NCI-H2081 treated with DMSO at 0.1 percent for 48 hours (cell line): ENCODE measurements around the gene RASSF5.

ENCODE experiments used
- DNase-seq: peaks from one replicate; lab custom pipeline; 2025; lab: John Stamatoyannopoulos, UW

The RASSF5 gene

DNA sequence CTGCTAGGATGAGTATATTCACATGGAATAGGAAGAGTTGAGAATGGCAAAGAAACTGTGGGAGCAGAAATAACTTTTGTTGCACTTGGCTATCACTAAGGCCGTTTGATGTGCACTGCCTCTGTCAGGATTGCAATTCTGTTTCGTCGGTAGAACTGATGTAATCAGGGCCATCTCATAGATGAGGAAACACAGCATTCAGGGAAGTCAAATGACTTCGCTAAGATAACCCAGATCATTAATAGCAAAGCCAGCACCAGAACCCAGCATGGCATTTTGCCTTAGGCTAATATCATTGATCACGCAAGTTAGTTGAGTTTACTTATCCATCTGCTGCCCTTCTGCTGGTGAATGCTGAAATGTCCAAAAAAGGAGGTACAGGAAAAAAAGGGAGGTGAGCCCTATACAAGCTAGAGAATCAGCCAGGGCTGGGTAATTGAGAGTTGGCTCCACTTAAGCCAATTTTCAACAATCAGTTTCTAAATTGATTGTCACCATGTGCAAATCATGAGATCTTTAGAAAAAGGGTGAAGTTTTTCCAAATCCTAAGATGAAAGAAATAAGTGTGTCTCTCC is 7.6 kb downstream of the RASSF5 start:
- DNase-seq = no peak

DNA sequence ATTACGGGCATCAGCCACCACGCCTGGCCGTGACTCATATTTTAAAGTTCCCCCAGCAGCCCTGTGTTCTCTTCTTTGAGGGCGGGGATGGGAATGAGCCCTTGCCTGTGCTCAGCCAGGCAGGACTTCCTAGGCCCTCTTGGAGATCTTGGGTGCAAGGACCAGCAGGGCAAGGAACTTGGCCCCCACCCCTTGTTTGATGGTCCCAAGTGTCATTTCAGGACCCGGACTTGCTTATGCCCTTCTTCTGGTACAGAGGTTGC is 9.3 kb downstream of the RASSF5 start:
- no peak for DNase-seq

DNA sequence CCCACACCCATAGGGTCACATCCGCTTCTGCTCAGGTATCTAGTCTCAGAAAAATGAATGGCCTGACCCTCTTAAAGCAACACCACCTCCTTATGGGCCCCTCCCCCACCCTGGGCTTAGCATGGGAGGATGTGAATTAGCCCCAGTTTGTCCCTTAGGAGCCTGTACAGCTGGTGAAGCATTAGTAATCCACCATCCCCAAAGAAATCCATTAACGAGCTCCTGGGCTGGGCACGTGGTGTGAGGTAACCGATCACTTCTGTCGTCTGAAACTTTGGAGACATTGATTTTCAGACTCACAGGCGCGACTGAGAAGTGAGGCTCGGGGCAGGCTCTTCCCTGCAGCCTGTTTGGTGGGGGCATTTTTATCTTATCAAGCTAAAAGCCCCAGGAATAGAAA is 10.5 kb downstream of the RASSF5 start:
- no peak for DNase-seq

DNA sequence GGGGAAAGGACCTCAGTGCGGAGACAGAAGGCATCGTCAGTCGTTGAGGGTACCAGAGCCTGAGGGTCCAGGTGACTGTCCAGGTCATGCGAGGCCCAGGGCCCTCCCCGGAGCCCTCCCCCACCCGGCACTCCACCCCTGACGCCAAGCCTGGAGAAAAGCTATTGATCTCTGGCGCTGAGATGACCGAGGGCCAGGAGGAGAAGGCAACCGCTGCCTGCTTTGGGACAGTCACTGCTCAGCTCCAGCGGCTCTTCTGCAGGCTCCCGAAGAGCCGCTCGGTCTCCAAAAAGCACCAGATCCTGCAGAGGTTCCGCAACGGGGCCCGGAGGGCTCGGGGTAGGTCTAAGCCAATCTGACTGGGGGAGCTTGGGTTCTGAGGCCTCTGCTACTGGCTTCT is 10.9 kb downstream of the RASSF5 start:
- DNase-seq = no peak

DNA sequence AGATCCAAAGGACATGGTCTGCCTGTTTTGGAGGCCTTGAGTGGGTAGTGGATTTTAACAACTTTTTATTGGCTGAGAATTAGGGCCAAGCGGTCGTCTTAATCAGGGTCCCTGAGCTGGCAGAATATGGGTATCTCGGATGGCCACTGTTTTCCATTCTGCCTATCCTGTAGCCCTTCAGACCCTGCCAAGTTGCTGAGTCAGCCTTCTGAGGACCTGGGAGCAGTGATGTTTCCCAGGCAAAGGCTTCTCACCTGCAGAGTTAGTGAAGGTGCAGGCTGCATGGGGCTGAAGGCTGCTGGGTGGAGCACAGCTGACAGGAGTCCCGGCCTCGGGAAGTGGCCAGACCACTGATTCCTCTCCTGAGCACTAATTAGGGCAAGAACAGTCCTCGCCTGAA is 11.4 kb downstream of the RASSF5 start:
- no peak for DNase-seq

DNA sequence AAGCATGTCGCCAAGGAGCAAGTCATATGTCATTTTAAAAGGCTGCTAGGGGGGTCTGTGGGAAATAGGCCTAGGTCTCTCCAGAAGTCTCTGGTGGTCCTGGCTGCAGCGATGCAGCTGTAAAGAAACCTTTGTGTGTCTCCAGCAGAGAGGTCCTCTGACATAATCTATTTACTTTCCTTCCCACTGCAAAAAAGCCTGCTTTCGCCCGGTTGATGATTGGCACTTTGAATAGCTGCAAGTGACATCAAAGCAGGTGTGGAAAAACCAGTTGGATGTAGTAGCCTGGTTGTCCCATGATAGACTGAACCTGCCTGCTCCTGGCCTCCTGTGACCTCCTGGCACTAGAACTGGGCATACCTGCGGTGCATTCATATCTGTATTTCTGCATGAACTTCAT is 13.8 kb downstream of the RASSF5 start:
- DNase-seq = no peak

DNA sequence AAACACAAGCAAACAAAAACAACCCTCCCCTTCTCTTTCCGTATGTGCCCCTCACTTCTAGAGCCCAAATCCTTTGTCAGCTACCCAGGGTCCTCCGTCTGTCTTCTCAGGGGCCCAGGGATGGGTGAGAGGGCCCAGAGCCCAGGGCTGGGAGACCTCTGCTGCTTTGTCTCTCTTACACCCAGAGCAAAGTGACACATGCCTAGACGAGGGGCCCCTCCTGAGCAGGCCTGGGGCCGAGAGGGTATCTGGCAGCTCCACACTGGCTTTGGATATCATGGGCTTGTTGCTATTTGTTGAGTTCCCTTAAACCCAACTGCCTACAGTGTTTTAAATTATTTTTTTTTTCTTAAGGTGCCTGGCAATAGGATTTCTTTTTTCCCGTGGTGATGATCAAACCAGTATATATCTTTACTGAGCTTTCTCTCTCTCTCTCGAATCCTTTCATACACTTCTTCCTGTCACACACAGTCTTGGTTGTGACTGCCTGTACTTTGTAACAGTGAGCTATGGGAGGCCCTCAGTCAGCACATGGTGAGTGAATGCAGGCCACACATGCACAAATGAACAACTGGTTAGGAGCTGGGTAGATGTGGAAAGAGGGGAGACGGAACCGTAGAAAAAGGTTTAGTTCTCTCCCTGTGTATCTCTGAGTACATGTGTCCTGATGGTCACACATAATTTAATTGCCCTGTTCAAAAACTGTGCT is 14.5 kb downstream of the RASSF5 start:
- no peak for DNase-seq

DNA sequence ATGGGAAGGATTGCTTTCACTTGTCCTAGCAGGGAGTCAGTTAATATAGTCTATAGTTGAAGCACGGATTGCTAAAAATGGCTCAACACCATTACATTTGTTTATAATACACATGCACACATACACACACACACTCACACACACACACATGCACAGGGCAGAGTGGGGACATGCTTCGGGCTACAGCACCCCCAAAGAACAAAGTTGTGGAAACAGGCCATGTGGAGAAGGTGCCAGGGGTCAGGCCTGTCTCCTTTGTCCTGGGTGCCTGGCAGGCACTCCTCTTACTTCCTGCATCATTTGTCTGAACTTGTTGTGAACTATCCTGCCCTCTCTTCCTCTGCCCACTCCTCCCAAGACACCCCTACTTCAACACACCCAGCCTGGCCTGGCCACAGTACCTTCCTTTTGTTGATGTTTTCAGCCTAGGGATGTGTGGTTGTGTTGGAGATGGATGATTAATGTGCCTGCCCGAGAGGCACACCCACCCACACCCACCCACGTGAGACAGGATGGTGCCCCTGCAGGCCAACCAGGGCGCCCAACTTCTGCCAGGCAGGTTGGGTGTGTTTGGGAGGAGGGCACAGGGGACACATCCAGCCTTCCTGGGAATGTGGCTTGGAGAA is 17.5 kb downstream of the RASSF5 start:
- no peak for DNase-seq

DNA sequence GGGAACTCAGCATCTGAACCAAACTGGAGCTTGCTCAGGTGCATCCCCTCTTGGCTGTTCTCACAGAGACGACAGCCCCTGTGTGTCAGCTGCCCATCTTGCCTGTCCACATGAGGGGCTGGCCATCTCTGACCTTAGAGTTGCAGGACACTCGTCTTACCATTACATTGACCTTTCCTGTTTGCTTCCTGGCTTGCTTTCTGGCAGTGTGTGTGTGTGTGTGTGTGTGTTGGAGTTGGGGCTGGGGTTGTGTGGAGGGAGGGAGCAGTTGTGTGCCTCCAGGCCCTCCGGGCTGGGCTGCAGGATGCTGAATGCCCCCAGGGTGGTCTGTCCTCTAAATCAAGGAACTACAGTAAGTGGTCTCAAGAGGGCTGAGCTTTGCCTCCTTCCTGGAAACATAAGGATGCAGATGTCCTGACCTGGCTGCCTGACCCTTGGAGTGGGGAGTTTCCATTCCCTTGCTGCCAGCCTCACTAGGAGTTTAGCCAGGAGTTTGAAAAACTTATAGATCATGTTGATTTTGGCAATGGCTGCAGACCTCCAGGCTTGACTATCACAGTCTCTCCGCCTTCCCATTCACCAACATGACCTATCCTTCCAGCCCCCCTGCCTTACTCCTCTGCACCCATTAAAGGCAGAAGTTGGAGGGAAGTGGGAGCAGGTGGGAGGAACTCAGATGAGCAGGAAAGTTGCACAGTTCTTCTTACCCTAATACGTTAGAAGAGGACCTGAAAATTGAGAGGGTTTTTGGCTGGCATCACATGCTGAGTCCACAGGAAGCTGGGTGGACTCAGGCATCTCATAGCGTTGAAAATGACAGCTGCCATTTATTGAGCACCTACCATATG is 19.0 kb downstream of the RASSF5 start:
- DNase-seq = no peak

DNA sequence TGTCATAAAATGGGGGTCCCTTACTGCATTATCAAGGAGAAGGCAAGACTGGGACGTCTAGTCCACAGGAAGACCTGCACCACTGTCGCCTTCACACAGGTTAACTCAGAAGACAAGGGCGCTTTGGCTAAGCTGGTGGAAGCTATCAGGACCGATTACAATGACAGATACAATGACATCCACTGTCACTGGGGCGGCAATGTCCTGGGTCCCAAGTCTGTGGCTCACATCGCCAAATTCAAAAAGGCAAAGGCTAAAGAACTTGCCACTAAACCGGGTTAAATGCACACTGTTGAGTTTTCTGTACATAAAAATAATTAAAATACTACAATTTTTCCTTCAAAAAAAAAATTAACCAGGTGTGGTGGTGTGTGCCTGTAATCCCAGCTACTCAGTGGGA is 22.1 kb downstream of the RASSF5 start:
- DNase-seq = no peak

DNA sequence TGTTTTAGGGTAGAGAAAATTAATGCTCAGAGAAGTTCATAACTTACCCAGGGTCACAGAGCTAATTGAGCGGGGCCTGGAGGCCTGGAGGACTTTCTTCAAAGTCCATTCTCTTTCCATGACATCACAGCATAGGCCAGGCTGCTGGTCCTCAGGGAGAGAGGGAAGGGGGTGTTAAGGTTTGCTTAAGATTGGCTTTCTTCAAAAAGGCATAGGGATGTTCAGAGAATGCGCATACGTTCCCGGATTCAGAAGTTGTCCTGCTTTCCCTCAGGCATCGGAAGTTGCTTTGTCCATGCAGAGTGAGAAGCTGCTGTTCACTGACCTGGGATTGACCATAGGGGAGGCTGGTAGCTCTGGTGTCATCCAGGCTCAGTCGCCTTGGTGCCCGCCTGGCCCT is 25.0 kb downstream of the RASSF5 start:
- no peak for DNase-seq

DNA sequence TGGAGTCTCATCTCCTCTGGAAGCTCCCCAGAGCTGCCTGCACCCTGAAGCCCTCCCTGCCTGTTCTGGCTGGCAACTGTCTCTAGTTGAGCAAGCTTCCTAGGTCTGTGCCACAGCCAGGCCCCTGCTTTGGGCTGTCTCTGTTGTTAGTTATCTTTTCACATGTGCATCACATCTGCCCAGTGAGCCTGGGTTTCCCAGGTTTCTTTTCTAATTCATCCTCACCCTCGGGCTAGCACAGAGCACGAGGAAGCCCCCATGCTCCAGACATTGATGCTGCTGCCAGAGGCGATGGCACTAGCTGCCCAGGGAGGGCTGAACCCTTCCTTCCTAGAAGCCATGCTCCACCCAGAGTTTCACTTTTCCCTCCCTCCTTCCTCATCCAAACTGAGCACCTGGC is 27.2 kb downstream of the RASSF5 start:
- no peak for DNase-seq

DNA sequence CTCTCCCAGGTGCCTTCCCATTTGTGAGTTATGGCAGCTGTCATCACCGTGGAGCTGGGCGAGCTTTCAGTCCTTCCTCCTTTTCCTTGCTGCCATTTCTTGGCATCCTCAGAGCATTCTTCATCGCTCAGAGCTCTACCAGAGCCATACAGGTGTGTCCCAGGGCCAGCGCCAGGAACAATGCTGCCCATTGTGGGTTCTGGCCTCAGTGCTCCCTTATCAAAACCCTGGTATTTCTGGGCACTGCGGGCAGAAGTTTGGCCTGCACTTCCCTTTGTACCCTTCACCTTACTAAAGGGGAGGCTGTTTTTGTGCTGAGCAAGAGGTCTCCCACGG is 28.5 kb downstream of the RASSF5 start:
- DNase-seq = no peak

DNA sequence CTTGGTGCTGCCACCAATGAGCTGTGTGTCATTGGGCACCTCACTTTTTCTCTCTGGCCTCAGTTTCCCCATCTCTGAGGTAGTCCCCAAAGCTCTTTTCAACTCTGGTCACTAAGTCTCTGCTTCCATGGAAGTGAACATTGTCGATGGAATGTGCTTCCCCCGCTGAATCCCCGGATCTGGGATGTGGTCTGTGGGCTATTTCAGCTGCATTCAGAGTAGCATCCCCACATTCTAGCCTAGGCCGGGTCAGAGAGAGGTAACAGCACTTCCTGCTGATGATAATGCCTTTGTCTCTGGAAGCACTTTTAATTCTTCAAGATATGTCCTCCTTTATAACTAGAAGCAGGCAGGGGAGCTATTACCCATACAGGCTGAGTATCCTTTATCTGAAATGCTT is 29.8 kb downstream of the RASSF5 start:
- no peak for DNase-seq

DNA sequence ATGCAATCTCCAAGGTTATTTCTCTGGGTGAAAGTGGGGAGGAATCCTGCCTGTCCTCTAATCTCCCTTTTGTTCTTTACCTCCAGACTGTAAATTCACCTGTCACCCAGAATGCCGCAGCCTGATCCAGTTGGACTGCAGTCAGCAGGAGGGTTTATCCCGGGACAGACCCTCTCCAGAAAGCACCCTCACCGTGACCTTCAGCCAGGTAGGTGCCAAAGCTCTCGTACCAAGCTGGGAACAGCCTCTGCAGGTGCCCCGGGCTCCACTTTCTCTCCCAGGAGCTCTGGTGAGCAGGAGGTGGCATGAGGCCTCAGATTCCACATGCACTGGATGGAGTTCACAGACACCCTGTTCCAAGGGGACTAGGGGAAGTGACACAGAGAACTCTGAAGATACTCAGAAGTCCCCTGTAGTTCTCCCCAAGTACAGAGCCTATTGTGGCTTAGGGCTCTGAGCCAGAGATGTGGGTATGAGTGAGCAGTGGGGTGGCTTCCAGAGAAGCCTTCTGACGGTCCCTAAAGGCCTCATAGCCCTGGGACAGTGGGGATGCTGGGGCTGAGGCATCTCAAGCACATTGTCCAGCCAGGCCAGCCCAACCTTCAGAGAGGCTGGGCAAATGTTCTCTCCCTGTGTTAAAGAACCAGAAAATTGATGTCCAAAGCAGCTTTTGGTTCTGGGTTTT is 30.9 kb downstream of the RASSF5 start:
- no peak for DNase-seq

DNA sequence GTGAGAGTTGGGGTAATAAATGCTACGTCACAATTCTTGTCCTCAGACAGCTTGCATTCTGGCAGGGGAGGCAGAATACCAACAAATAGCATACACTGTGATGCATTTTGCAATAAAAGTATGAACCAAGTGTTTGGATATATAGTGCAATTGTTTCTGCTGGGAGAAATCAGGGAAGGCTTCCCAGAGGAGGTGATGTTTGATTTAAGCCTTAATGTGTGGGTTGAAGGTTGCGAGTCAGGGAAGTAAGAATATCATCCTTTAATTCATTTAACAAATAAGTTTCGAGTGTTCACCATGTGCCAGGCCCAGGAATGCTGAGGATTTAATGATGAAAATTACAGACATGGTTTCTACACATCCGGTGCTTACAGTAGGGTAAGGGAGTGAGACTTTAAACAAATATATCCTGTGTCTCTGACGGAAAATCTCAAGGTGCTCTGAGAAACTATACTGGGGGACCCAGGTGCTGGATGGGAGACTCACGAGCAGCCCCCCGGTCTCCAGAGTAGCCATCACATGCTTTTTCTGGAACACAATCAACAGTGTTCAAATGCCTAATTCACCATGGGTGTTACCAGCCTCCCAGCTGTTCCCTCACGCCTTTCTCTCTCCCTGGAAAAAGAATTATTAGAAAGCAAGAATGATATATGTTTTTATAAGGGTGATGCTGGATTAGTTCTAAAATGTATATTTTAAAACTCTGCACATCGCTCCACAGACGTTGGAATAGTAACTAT is 31.7 kb downstream of the RASSF5 start:
- DNase-seq = no peak

DNA sequence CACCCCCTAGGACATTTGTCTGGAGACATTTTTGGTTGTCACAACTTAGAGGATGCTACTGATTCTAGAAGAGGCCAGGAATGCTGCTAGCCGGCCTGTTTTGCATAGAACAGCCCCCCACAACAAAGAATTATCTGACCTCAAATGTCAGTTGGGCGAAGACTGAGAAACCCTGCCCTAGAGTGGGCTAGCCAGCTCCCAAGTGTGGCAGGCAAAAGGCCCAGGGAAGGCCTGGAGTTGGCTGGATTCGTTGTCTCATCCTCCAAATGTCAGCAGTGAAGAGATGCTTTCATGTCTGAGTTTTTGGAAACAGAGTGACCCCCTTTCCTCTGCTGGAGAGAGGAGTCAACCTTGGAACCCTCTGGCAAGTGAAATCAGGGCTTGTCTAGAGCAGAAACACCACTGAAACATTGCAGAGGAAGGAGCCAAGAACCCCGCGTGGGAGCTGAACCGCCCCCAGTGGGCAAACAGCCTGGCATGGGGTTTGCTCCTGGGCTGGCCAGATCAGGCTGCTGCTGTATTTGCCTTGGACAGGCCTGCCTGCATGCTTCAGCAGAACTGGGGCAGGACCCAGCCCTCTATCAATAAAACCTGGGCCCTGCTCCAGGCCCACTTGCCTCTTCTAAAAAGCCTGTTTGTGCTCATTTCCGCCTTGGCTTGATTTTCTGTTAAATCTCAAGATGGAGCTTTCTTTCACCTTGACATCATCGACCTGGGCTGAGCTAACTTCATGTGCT is 32.9 kb downstream of the RASSF5 start:
- DNase-seq = no peak

DNA sequence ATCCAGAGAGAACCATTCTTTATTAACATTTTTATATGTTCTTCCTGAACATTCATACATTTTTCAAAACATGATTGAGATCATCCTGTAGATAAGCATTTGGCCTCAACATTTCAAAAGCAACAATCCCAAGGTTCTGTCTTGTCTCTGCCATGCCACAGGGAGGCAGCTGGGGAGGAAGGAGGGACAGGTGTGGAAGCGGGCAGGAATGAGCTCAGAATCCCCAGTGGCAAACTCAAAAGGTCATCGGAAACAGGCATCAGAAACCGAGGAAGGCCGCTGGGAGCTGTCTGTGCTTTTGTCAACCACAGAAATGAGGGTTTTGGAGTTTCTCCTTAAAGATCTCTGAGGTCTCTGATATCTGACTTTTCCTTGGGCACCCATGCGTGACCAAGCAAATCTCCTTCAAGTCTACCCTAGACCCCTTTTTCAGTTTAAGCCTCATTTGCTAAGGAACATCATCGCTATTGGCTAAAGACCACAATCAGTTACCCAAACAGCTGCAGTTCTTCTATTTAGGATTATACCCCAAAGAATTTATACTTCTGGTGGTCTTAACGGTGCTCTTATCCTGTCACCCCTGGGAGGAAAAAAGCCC is 34.0 kb downstream of the RASSF5 start:
- no peak for DNase-seq

DNA sequence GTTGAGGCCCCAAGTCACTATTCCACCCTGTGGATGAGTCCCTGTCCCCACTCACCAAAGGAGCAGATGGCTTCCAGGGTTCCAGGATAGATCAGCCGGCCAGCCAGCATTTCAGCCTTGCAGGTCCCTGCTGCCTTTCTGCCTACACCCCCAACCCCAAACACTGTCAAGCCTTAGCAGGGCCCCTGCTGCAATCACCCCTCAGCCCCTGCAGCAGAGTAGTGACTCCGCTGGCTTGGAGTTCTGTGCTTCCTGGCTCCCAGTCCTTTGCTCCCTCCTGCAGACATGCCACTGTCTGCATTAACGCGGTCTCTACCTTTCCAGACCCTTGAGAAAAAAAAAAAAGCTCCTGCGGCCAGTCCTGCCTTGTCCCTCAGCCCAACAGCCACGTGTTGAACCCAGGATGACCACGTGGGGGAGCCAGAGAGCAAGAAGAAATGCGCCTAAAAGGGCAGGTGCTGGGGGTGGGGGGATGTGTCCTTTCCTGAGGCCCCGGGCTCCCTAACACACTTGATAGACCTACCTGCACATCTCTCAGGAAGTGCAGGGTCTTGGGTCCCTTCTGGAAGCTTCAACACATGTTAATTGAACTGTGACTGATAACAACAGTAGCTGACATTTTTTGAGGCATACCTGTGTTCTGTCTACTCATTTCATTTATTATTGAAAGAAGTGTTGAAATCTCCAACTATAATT is 37.4 kb downstream of the RASSF5 start:
- no peak for DNase-seq

DNA sequence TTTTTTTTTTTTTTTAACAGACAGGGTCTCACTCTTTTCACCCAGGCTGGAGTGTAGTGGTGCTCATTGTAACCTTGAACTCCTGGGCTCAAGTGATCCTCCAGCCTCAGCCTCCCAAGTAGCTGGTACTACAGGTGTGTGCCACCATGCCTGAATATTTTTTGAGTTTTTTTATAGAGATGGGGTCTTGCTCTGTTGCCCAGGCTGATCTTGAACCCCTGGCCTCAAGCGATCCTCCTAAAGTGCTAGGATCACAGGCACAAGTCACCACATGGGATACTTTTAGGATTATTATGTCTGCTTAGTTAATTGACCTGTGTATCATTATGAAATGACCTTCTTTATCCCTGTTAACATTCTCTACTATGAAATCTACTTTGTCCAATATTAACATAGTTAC is 38.0 kb downstream of the RASSF5 start:
- no peak for DNase-seq
